GM10266 (cell line): ENCODE data around the gene TANC1.

ENCODE experiments used
- DNase-seq: peaks from one replicate; pipeline ENCODE4 v3.0.0; 2012; ENCODE audit errors: extremely low spot score
- CTCF ChIP-seq: IDR thresholded peaks from 2 replicates; pipeline ENCODE4 v1.5.1; 2012; ENCODE audit warnings: mild to moderate bottlenecking, low read depth; ENCODE audit not compliant: control insufficient read depth, insufficient read depth; ENCODE audit errors: missing control alignments

TANC1 gene

GRCh38 chr2:158943973-158944372 is 24.5 kb upstream of the TANC1 start:
- no peak for TF ChIP-seq CTCF

GRCh38 chr2:158948964-158949699 is 19.3 kb upstream of the TANC1 start:
- DNase-seq = no peak
- no peak for TF ChIP-seq CTCF

More at GRCh38 chr2:158943973-158944372, 24.5 kb upstream of the TANC1 start:
- DNase-seq = no peak

DNA sequence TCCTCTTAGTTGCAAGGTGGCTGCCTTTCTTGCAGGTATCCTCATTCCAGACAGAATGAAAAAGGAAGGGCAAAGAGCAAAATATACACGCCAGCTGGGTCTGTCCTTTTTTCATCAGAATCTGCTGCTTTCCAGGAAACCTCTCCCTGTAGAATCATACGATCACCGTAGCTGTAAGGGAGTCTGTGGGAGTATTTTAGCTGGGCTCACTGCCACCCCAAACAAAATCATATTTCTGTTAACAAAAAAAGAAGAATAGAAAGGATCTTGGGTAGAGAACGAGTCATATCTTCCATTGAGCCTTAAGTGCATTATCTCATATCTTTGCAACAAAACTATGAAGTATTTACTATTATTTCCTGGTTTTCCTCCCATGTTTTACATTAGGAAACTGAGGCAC is 15.0 kb upstream of the TANC1 start:
- TF ChIP-seq CTCF = no peak
- DNase-seq = no peak

- TF ChIP-seq CTCF = no peak
- DNase-seq = no peak
Observed at GRCh38 chr2:158953926-158954763, 14.3 kb upstream of the TANC1 start.

- no peak for TF ChIP-seq CTCF
- no peak for DNase-seq
Observed at GRCh38 chr2:158955842-158956365, 12.5 kb upstream of the TANC1 start.

GRCh38 chr2:158958365-158958764 is 10.1 kb upstream of the TANC1 start:
- no peak for DNase-seq
- no peak for TF ChIP-seq CTCF

DNA sequence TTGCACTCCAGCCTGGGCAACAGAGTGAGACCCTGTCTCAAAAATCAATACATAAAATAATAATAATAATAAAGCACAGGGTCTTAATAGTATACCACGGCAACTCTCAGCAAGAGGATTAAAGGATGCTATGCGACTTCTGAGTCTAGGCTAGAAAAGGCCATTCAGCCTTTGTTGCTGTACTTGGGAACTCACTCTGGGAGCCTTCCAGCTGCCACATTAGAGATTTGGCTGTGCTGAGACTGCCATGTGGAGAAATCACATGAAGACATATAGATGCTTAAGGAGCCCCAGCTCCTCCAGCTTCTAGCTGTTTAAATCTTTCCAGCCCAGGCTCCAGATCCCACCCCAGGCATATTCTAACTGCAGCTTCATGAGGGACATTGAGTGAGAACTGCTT is 8.2 kb upstream of the TANC1 start:
- TF ChIP-seq CTCF = no peak
- no peak for DNase-seq
